OCI-LY3 (cell line): ENCODE data around the gene BEST1.

Experiments used
- CTCF ChIP-seq: fragments of 200-600, 300-600 bp; sonication (generic); IDR thresholded peaks from 2 replicates; pipeline ENCODE4 v1.5.1; 2014; ENCODE audit warnings: antibody characterized with exemption, low read length, low read depth
- EZH2phosphoT487 ChIP-seq: fragments of 200-600 bp; shearing (Covaris generic); IDR thresholded peaks from 2 replicates; pipeline ENCODE4 v1.6.1; 2018; ENCODE audit warnings: antibody characterized with exemption, mixed run types, low read depth

- no peak for TF ChIP-seq CTCF
- no peak for TF ChIP-seq EZH2phosphoT487
Measured at GRCh38 chr11:61952882-61953281, 2.7 kb downstream of the BEST1 start.
